Activated CD4-positive, alpha-beta T cell treated with anti-CD3 and anti-CD28 coated beads, Interleukin-2, Interleukin-6, amounts not matched to agents 100 ng/mL and 50 ng/mL, durations not matched to agents 16 hours and 8 hours (primary cell): ENCODE results near the gene PELI1.

ENCODE experiments used
- DNase-seq: peaks from one replicate; pipeline ENCODE4 v3.0.0-alpha.2; 2020

The PELI1 gene

DNA sequence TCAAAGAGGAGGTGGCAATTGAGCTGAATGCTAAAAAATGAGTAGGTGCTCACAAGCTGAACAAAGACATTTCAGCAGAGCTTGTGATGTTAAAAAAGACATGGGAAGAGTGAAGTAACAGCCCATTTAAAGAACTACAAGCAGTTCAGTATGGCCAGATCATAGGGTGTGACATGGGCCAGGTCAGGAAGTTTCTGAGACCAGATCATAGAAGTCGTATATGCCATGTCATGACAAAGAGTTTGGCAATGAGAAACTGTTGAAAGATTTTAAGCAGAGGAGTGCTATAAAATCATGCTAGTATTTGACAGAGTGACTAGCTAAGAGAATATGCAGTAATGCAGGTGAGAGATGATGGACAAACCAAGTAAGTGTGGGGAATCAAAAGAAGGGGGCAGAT, 7.3 kb upstream of the PELI1 start:
- DNase-seq, result no peak

DNA sequence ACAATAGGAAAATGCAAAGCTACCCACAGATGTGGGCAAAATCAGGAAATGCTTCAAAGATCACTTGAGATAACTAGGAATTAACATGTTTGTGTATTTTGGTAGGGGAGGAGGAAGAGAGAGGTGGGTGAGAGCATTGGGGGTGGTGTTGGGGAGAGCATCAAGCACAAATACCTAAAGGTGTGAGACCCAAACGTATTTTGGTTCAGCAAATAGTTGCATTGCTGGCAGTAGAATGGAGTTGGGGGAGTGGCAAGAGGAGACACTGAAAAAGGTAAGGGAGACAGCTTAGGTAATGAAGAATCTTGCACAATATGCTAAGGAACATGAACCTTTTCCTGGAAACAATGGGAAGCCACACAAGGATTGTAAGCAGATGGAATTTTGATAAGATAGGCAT, 1.5 kb upstream of the PELI1 start:
- no peak for DNase-seq

DNA sequence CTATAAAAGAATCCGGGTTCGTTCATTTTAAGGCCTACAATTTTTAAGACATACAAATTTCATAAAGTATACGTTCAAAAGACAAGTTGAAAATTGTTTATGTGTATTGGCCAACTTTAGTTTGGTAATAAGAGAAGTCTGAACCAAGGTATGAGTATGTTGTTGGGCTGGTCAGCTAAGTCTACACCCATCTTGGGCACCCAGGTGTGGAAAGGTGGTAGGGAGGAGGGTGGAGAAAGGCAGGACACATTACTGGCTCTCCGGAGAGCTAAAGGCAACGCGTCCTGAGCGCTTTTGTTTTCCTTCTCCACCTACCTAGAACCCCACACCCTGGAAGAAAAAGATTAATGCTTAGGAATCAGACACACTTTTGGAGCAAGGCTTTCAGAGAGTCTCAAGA, 899 bp upstream of the PELI1 start:
- DNase-seq, result no peak

DNA sequence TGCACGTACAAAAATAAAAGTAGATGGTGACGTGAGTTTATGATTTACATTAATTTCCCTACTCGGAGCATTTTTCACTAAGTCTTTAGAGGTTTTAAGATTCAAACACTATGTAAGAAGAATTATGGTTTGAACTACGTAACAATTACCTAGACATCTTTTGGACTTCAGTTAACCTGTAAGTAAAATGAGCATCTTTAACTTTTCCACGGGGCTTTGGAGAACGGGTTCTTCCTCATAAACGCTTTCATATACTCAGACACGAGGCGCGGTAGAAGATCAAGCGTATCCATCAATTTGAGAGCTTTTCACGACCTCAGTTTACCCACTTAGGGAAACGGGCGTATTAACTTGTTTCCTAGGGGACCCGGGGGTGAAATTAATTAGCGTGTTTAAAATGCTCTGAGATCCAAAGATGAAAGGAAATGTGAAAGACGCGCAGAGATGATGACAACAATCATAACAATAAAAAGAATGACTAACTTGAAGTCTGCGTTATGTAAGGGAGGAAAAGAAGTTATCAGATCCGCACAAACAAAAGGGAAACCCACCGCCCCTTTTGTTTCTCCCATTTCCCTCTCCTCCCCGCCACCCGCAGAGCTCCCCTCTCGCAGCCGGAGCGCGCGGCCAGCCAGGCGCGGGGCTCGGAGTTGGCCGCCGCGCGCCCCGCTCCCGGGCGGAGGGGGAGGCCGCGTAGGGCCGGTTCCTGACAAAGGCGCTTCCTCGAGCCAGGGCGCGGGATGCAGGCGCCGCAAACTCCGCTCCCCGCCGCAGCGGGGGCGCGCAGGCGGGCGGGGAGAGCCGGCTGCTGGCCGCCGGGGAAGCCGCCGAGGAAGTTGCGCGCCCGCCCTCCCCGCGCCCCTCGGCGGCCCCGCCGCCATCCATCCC, 807 bp downstream of the PELI1 start:
- peak; percentile 39 for DNase-seq

DNA sequence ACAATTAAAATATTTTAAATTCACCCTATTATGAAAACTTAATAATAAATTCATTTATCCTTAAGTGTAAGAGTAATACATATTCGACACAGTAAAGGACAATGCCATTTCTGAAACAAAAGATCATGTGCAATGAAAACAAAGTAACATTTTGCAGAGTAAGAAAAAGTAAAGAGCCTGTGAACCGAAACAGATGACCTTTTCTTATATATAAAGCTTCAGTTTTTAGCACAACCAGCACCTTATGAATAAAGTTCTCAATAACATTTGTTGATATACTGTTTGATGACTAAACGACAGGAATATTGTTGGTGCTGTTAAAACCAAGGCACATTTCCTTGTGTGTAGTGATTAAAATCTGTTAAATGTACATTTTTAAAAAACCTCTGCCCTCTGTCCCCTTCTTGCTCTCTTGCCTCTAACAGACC, 1.5 kb downstream of the PELI1 start:
- DNase-seq, result peak; percentile 28

DNA sequence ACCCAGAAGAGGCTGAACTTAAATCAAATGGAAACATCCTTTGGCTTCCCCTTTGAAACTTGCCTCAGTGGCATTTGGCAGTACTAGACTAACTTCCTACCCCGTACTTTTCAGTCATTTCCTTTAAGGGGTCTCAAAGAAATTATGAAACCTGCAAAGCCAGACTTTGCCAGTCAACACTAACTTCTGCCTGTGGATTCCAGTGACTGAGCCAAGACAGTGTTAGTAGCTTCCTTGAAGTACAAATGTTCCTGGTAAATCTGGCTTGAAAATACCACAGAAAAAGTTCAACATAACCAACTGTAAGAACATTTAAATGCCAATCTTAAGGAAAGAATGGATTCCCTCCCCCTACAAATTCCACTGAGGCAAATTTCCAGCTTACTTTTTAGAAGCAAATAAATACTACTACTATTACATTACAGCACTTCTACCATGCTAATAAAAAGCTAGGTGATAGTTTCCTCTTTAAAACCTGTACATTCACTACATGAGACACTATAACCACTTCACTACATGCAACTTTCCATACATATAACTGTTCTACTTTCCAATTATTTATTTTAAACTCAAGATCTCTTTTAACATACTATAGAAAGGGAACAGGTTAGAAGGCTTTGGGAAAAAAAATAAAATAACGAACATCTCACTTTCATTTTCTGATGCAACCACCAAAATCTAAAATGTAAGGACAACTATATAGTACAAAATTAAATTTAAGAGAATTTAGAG, 2.4 kb downstream of the PELI1 start:
- peak; percentile 40 for DNase-seq

DNA sequence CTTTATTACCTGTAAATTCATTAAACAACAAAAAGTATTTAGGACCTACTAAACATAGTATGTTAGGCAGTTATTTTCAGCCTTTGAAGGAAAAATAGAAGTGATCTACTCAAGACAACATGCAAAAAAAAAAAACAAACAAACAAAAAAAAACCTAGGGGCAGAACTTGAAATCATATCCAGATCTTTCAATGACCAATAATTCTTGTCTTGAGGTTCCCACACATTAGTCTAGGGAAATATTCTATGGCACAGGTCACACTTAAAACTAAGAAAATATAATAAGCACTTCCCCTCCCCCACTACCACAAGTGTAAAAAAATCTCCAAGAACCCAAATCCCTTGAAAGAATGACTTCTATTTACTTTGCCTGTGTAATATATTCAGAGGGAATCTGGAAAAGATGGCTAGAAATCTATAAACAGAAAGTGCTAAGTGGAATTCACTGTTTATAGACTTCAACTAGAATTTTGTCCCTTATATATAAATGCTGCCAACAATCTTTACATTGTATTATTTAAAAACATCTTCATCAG, 3.5 kb downstream of the PELI1 start:
- DNase-seq, result no peak

DNA sequence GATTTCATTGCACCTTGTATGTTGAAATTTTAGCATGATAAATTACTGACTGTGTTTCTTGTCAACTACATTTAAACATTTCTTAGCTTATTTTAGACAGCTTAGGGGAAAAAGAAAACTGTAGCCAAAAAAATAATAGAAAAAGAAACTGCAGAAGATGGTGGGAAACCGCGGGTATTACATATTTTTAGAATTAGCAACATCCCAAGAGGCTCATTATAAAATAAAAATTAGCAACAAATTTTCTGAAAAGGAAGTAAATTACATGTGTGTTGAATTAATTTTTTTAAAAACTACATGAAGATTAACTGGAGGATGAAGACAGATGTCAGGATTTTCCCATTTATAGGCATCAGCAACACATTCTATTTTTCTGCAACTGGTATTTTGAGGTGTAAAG, 4.3 kb downstream of the PELI1 start:
- no peak for DNase-seq

DNA sequence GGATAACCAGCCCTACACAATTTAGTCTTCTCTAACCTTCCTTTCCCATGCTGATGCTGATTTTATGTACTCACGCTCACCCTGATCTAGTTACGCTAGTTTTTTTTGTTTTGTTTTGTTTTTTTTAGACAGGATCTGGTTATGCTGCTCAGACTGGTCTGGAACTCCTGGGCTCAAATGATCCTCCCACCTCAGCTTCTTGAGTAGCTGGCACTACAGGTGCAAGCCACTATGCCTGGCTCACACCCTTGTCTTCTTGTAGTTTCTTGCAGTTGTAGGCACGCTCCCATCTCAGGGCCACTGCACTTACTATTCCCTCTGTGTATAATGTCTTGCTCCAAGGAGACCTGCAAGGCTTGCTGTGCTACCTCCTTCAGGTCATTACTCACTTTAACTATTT, 6.2 kb downstream of the PELI1 start:
- DNase-seq, result no peak

DNA sequence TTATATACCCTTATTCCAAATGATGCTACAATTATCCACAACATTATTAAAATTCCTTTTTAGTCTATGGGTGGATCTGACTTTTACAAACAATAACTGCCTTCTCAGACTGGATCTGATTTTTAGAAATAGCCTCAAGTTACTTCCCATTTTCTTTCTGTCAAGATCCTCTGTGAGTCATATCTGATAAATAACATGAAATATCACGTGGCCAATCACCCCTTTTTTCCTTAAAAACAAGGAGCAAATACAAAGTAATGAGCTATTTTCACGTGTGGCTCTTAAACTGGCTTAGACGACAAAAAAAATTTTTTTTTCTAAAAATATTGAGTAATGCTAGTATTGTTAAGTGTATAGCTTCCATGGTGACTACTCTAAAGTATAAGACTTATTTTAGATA, 6.7 kb downstream of the PELI1 start:
- DNase-seq, result no peak

DNA sequence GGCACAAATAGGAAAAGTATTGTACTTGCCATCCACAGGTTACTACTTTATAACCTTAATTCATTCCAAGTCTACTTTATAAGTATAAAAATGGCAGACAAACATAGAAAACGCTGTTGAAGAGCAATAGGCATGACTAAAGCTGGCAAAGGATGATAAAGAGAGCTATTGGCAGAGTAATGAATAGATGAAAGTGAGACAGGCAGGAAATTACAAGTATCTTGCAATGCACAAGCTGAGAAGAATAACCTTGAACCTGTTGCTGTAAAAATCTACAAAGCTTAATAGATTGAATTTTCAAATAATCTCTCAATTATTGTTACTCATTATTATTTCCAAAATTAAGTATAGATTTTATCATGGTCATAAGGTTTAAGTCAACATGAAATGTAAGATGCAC, 8.8 kb downstream of the PELI1 start:
- DNase-seq, result no peak

DNA sequence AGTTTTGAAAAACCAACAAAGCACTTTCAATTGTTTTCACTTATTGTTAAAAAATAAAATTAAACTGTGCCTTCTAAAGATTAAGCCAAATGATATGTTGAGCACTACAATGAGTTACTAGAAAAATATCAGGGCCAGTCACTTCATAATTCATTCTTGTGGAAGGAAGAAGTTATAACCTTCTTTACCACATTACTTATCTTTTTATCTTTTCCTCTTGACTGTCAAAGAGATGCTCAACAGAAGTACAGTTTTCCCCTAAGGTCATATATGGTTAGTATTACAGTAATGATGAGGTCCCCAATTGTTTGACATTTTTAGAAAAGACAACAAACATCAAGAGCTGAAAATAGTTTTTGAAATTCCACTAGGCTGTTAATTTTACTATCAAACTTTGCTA, 9.4 kb downstream of the PELI1 start:
- DNase-seq, result peak; percentile 24

DNA sequence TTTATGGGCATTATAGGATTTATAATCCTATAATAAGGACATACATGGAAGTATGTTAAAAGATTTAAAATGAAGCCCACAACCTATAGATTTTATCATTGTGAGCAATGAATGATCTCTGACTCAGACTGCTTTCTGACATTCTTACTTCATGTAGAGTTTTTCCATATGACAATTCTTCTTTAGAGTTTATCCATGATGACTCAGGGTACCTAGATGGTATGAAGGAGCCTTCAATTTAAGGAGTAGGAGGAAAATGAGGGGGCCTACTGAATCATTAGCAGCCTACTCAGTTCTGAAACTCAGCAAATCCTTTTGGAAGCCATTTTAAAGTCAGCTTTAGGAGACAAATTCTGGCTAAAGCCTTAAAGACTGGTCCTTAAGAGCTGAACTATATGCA, 10.4 kb downstream of the PELI1 start:
- peak; percentile 44 for DNase-seq

DNA sequence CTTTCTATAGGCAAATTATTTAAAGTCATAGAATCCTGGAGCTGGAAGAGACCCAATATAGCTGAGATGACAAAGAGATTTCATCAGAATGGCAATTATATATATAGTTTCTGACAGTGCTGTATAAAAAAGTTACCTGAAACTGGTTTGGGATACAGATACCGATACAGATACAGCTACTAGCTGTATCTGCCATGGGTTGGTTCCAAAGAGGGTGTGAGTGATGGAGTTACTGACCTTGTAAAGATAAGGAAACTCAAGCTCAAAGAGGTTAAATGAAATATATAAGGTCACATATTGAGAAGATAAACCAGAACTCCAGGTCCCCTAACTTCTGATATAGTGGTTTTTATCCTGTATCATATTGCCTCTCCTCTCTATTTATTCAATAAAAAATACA, 10.9 kb downstream of the PELI1 start:
- no peak for DNase-seq

DNA sequence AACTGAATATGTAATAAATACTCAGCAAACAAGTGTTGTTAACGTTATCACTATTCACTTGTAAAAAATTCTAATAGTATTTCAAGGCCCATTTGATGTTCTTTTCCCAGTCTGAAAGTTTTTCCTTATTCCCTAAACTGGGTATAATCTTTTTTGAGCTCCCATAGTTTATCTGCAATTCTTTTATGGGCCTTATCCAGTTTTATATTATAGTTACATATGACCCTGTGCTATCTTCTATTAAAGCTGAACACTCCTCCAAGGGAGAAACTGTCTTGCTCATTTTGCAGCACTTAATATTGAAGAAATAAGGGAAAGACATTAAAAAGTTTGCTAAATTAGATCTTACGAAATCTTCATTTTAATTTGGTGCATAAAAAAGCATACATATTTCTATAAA, 13.9 kb downstream of the PELI1 start:
- DNase-seq, result no peak

DNA sequence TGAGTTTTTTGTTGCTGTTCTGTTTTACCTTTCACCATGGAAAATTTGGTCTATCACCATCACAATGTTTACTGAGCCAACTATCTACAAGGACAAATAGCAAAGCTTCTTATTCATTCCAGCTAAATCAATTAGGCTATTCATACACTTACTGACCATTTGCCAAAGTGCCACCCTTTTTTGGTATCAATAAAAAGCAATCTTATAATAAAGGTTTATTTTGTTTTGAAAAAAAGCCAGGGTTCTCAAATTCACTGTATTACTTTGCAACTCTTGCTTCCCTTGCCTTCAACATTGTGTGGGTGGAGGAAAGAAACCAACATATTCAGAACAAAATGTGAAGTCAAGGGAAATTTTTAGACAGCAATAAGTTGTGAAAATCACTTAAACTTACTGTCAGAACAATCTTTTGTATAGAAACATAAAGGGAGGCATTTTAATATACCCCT, 15.3 kb downstream of the PELI1 start:
- DNase-seq, result peak; percentile 36

DNA sequence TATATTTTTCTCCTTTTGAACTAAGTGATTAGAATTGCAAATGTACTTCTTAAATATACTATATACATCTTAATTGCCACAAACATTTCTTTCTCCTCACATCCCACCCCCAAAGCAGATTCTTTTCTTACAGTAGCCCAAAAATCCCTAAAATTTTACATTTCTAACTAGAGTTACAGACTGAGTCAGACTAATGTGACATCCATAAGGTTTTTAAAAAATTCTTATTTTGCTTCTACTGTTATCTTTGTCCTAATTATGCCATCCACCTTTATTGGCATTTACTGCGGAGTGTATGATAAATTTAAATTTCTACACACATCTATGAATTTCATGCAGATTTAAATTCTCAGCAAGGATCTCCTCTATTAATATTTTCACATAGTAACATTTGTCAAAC, 15.8 kb downstream of the PELI1 start:
- DNase-seq, result no peak

DNA sequence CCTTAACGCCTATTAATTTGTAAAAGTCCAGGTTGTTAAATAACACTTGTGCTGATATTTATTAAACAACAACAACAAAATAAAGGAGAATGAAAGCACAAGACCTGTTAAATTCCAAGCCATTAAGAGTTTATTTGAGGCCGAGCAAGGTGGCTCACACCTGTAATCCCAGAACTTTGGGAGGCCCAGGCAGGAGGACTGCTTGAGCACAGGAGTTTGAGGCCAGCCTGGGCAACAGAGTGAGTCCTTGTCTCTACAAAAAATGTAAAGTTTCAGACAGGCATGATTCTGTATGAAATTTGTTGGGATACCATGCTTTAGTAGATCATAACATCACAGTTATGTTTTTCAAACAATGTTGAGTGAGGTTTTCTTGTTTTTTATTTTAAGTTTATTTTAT, 17.1 kb downstream of the PELI1 start:
- DNase-seq, result no peak

DNA sequence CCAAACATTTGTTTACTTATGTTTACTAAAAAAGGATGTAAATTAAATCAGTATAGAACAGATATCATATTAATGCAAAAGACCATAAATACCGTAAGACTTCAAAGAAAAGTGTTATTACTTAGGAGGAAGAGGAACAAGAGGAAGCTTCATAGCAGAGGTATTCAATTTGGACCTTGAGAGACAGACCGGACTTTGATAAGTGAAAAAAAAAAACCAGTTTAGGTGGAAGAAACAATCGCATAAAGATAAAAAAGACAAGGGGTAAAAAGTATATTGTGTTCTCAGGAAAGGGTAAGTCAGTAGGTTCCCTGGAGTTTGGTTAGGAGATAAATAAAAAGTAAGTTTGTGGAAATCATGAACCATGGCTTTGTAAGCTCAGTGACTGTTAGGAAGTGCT, 17.6 kb downstream of the PELI1 start:
- DNase-seq, result no peak

DNA sequence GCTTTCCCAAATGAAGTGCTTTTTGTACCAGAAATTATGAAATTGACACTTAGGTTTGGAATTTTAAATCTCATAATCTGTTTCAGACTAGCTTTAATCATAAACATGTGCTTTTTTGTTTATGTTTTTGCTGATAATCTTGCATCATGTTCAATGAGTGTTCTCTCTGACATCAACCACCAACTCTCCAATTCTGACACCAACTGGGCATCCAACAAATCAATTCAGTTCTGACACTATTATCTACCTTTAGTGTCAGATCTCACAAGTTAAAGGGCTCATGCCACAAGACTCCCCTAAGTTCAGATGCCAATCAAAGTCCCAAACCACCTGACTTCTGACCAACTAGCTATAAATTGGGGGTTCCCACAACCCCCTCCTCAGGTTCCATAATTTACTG, 19.6 kb downstream of the PELI1 start:
- no peak for DNase-seq

DNA sequence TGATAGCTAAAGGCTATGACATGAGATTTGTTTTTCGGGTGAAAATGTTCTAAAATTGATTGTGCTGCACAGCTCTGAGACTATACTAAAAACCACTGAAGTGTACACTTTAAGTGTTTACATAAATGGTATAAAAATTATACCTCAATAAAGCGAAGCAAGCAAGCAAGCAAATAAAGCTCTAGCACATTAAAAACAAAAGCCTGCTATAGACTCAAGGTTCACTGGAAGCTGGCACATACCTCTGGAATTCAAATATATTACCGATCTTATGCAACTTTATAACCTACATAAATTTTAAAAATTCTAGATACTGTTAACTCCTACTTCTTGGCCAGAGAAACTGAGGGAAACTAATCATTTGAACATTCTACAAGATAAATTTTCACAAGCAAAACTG, 20.1 kb downstream of the PELI1 start:
- no peak for DNase-seq

DNA sequence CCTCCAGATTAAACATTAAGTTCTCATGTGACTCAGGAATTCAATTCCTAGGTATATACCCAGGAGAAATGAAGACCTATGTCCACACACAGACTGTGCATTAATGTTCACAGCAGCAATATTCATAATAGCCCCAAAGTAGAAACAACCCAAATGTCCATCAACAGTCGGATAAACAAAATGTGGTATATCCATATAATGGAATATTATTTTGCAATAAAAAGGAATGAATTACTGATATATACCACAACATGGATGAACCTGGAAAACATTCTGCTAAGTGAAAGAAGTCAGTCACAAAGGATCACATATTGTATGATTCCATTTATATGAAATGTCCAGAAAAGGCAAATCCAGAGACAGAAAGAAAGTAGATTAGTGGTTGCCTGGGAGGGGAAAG, 20.5 kb downstream of the PELI1 start:
- no peak for DNase-seq

DNA sequence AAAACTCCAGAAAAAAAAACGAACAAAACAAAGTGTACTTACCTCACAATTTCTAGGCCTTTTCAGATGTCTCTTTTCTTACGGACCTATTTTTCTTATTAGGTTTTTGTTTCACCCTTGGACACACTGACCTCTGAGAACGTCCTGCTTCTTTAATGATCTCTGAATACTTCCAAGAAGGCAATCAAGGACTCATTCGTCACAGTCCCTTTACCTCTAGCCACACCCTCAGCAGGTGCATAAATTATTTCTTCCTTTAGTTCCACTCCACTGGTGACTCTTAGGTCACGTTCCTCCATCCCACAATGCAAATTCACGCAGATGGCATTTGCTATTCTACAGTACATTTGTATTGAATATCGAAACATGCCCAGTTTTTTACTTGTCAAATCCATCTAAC, 21.9 kb downstream of the PELI1 start:
- DNase-seq, result no peak

DNA sequence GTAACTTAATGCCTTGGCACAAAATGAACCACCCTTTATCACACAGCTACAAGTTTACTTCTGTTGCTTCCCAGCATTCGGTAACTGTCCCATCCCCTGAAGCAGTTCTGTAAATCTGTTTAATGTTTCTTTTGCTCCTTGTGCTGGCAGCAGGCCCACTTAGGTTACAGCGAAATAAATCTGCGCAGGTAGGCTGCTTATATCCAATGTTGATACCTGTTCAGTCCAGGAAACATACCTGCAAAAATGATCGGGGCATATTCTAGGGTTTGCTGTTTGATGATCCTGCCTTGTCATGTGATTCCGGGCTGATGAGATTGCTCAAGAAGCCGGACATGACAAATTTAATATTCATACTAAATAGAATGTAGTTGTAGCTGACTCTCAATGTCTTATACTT, 23.3 kb downstream of the PELI1 start:
- no peak for DNase-seq
